Measurements from ENCODE around the gene PLCH2.
A peak's percentile ranks its signal among the peaks of the same experiment; 100 is the strongest.

Gene PLCH2

GRCh38 chr1:2480236-2480985 is 4.3 kb downstream of the PLCH2 start:
- H3K27me3 ChIP-seq (replicated peaks; ENCODE audit: control insufficient read depth, insufficient read depth, low read length), result peaks cover under 1% of the 10 kb centered on the region
- no peaks in the 10 kb centered on the region for H3K36me3 ChIP-seq (ENCODE audit: control insufficient read depth, insufficient read depth, low read length, severe bottlenecking)
- H3K4me1 ChIP-seq (ENCODE audit: control insufficient read depth, insufficient read depth, low read length), result no peaks in the 10 kb centered on the region
- H3K9ac ChIP-seq (ENCODE audit: low read length), result no peak overlapping the region
- H3K4me3 ChIP-seq (ENCODE audit: low read length), result no peak overlapping the region
- DNase-seq (ENCODE audit: low read depth), result no peak
- no peaks in the 10 kb centered on the region for H3K9me3 ChIP-seq (ENCODE audit: control insufficient read depth, low read length)

GRCh38 chr1:2480986-2481364 is 4.9 kb downstream of the PLCH2 start:
- Histone ChIP-seq H3K9ac (ENCODE audit: low read length) (no peak overlapping the region), H3K27me3 (replicated peaks; ENCODE audit: control insufficient read depth, insufficient read depth, low read length) (no peaks in the 10 kb centered on the region), H3K9me3 (ENCODE audit: control insufficient read depth, low read length) (no peaks in the 10 kb centered on the region), H3K4me3 (ENCODE audit: low read length) (no peak overlapping the region), H3K36me3 (ENCODE audit: control insufficient read depth, insufficient read depth, low read length, severe bottlenecking) (no peaks in the 10 kb centered on the region), H3K4me1 (ENCODE audit: control insufficient read depth, insufficient read depth, low read length) (no peaks in the 10 kb centered on the region)
- DNase-seq (ENCODE audit: low read depth), result no peak

DNA sequence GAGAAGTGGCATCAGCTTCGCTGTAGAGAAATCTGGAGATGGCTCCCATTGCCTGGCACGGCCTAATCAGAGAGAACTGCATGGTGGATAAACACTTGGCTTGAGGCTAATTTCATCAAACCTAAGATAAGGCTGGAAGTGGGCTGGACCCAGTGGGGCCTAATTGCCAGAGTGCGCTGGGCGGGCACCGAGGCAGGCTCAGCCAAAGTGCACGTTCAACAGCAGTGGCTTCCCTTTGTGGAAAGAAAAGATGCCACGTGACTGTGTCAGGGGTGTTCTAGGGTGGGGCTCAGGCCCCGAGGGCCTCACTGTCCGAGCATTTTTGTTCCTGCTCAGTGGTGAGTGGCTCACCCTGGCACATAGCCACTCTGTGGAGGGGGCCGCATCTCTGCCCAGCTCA is 5.8 kb downstream of the PLCH2 start:
- Histone ChIP-seq H3K36me3 (ENCODE audit: control insufficient read depth, insufficient read depth, low read length, severe bottlenecking) (no peaks in the 10 kb centered on the region), H3K9ac (ENCODE audit: low read length) (no peak overlapping the region), H3K27me3 (replicated peaks; ENCODE audit: control insufficient read depth, insufficient read depth, low read length) (no peaks in the 10 kb centered on the region), H3K4me1 (ENCODE audit: control insufficient read depth, insufficient read depth, low read length) (no peaks in the 10 kb centered on the region), H3K4me3 (ENCODE audit: low read length) (no peak overlapping the region), H3K9me3 (ENCODE audit: control insufficient read depth, low read length) (no peaks in the 10 kb centered on the region)
- peak; percentile 30 for DNase-seq (ENCODE audit: low read depth)

DNA sequence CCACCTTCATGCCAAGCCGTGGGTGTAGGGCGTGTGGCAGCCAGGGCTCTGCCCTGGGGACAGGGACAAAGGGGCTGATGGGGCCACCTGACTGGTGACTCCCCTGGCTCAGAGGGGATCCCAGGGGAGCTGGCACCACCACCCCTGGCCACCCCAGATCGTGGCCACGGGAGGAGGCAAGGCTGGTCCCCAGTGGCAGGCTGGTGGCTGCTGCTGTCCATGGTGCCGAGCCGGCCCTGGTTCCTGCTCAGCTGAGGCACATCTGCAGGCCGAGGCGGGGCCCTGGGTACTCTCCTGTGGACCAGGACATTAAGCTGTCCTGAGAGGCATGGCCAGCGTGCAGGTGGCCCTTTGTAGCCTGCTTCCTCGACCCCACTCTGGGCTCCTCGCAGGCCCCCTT is 6.5 kb downstream of the PLCH2 start:
- H3K4me3 ChIP-seq (ENCODE audit: low read length), result no peak overlapping the region
- H3K27me3 ChIP-seq (replicated peaks; ENCODE audit: control insufficient read depth, insufficient read depth, low read length), result no peaks in the 10 kb centered on the region
- no peaks in the 10 kb centered on the region for H3K4me1 ChIP-seq (ENCODE audit: control insufficient read depth, insufficient read depth, low read length)
- H3K9me3 ChIP-seq (ENCODE audit: control insufficient read depth, low read length), result peaks cover 1% of the 10 kb centered on the region
- DNase-seq (ENCODE audit: low read depth), result peak; percentile 23
- H3K9ac ChIP-seq (ENCODE audit: low read length), result no peak overlapping the region
- H3K36me3 ChIP-seq (ENCODE audit: control insufficient read depth, insufficient read depth, low read length, severe bottlenecking), result no peaks in the 10 kb centered on the region

DNA sequence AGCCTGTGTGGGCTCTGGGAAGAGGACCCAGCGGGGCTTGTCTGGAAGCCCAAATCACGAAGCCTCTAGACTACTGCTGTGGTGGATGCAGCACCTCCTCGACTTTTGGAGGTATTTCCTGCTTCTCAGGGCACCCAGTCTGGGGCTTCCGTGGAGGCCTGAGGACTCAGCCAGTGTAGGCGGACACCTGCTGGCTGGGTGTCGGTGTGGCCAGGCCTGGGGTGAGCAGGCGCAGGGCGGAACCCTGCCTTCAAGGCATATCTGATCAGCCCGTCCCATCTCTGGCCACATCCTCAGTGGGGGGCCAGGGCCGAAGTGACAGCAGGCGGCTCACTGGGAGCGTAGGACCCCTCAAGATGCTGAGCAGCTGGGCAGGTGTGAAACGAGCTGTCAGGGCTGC is 6.9 kb downstream of the PLCH2 start:
- no peak for DNase-seq (ENCODE audit: low read depth)
- Histone ChIP-seq H3K9me3 (ENCODE audit: control insufficient read depth, low read length) (peaks cover 6% of the 10 kb centered on the region), H3K9ac (ENCODE audit: low read length) (no peak overlapping the region), H3K27me3 (replicated peaks; ENCODE audit: control insufficient read depth, insufficient read depth, low read length) (no peaks in the 10 kb centered on the region), H3K4me3 (ENCODE audit: low read length) (no peak overlapping the region), H3K36me3 (ENCODE audit: control insufficient read depth, insufficient read depth, low read length, severe bottlenecking) (no peaks in the 10 kb centered on the region), H3K4me1 (ENCODE audit: control insufficient read depth, insufficient read depth, low read length) (no peaks in the 10 kb centered on the region)

GRCh38 chr1:2483970-2484369 is 7.9 kb downstream of the PLCH2 start:
- Histone ChIP-seq H3K9me3 (ENCODE audit: control insufficient read depth, low read length) (peaks cover 15% of the 10 kb centered on the region), H3K4me1 (ENCODE audit: control insufficient read depth, insufficient read depth, low read length) (no peaks in the 10 kb centered on the region), H3K36me3 (ENCODE audit: control insufficient read depth, insufficient read depth, low read length, severe bottlenecking) (no peaks in the 10 kb centered on the region), H3K4me3 (ENCODE audit: low read length) (no peak overlapping the region), H3K27me3 (replicated peaks; ENCODE audit: control insufficient read depth, insufficient read depth, low read length) (no peaks in the 10 kb centered on the region), H3K9ac (ENCODE audit: low read length) (no peak overlapping the region)
- DNase-seq (ENCODE audit: low read depth), result no peak

DNA sequence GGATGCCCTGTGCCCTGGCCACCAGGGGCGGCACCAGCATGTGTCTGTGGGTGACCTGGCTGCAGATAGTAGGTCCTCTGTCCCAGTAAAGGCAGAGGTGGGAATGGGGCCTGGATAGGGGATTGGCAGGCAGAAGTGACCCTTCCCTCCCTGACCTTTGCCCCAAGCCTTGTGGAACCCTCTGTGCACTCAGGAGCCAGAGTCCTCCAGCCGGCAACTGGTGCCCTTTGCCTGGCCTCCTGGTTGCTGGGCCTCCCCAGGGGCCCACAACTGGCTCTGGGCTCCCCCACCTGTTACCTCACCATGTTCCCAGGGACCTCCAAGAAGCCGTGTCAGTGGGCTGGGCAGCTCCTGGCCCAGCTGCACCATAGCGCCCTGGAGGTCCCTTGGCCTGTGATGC is 10.0 kb downstream of the PLCH2 start:
- no peak overlapping the region for H3K9ac ChIP-seq (ENCODE audit: low read length)
- no peaks in the 10 kb centered on the region for H3K4me1 ChIP-seq (ENCODE audit: control insufficient read depth, insufficient read depth, low read length)
- no peak overlapping the region for H3K4me3 ChIP-seq (ENCODE audit: low read length)
- no peaks in the 10 kb centered on the region for H3K27me3 ChIP-seq (replicated peaks; ENCODE audit: control insufficient read depth, insufficient read depth, low read length)
- no peaks in the 10 kb centered on the region for H3K36me3 ChIP-seq (ENCODE audit: control insufficient read depth, insufficient read depth, low read length, severe bottlenecking)
- H3K9me3 ChIP-seq (ENCODE audit: control insufficient read depth, low read length), result peaks cover 20% of the 10 kb centered on the region
- DNase-seq (ENCODE audit: low read depth), result no peak

DNA sequence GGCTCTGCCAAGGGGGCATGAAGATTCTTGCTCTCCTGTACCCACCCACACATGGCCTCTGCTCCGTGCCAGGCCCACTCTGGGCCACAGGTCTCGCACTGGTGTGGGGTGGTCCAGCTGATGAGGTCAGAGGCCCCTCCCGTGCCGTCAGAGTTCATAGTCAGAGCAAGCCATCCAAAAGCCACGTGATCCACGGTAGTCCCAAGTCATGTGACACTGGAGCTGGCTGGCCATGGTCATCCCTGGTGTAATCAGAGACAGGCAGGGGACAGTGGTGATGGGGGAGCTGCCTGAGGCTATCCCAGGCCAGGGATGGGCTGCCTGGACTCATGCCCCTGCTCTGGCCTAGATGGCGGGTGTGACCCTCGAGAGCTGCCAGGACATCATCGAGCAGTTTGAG is 10.5 kb downstream of the PLCH2 start:
- Histone ChIP-seq H3K9me3 (ENCODE audit: control insufficient read depth, low read length) (peaks cover 20% of the 10 kb centered on the region), H3K27me3 (replicated peaks; ENCODE audit: control insufficient read depth, insufficient read depth, low read length) (peaks cover 2% of the 10 kb centered on the region), H3K36me3 (ENCODE audit: control insufficient read depth, insufficient read depth, low read length, severe bottlenecking) (no peaks in the 10 kb centered on the region), H3K9ac (ENCODE audit: low read length) (no peak overlapping the region), H3K4me3 (ENCODE audit: low read length) (no peak overlapping the region), H3K4me1 (ENCODE audit: control insufficient read depth, insufficient read depth, low read length) (no peaks in the 10 kb centered on the region)
- no peak for DNase-seq (ENCODE audit: low read depth)

DNA sequence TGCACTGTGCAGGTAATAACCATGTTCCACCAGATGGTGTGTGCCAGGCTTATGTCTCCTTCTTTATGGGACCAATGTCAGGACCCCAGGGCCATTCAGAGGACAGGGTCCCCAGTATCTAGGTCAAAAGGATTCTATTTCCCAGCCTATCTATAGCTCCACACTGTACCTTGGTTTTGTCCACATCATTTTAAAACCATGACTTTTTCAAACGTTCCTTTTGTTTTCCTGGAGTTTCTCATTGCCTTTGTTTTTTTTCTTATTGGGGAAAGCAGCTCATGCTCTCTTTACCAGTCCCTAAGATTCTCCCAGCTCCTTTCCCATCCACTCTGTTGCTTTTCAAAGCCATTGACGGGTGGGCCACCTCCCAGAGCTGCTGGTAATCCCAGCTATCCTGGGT is 12.6 kb downstream of the PLCH2 start:
- Histone ChIP-seq H3K9me3 (ENCODE audit: control insufficient read depth, low read length) (peaks cover 20% of the 10 kb centered on the region), H3K4me3 (ENCODE audit: low read length) (no peak overlapping the region), H3K27me3 (replicated peaks; ENCODE audit: control insufficient read depth, insufficient read depth, low read length) (peaks cover 23% of the 10 kb centered on the region), H3K36me3 (ENCODE audit: control insufficient read depth, insufficient read depth, low read length, severe bottlenecking) (no peaks in the 10 kb centered on the region), H3K4me1 (ENCODE audit: control insufficient read depth, insufficient read depth, low read length) (no peaks in the 10 kb centered on the region), H3K9ac (ENCODE audit: low read length) (no peak overlapping the region)
- DNase-seq (ENCODE audit: low read depth), result no peak

- no peak for DNase-seq (ENCODE audit: low read depth)
- peaks cover 20% of the 10 kb centered on the region for H3K9me3 ChIP-seq (ENCODE audit: control insufficient read depth, low read length)
- no peaks in the 10 kb centered on the region for H3K4me1 ChIP-seq (ENCODE audit: control insufficient read depth, insufficient read depth, low read length)
- no peaks in the 10 kb centered on the region for H3K36me3 ChIP-seq (ENCODE audit: control insufficient read depth, insufficient read depth, low read length, severe bottlenecking)
- no peak overlapping the region for H3K4me3 ChIP-seq (ENCODE audit: low read length)
- H3K27me3 ChIP-seq (replicated peaks; ENCODE audit: control insufficient read depth, insufficient read depth, low read length), result peaks cover 31% of the 10 kb centered on the region
- no peak overlapping the region for H3K9ac ChIP-seq (ENCODE audit: low read length)
Measured at GRCh38 chr1:2489615-2490014, 13.5 kb downstream of the PLCH2 start.

GRCh38 chr1:2492091-2492490 is 16.0 kb downstream of the PLCH2 start:
- DNase-seq (ENCODE audit: low read depth), result no peak
- Histone ChIP-seq H3K27me3 (replicated peaks; ENCODE audit: control insufficient read depth, insufficient read depth, low read length) (peaks cover 35% of the 10 kb centered on the region), H3K4me1 (ENCODE audit: control insufficient read depth, insufficient read depth, low read length) (no peaks in the 10 kb centered on the region), H3K9ac (ENCODE audit: low read length) (no peak overlapping the region), H3K36me3 (ENCODE audit: control insufficient read depth, insufficient read depth, low read length, severe bottlenecking) (no peaks in the 10 kb centered on the region), H3K9me3 (ENCODE audit: control insufficient read depth, low read length) (peaks cover 20% of the 10 kb centered on the region), H3K4me3 (ENCODE audit: low read length) (no peak overlapping the region)

DNA sequence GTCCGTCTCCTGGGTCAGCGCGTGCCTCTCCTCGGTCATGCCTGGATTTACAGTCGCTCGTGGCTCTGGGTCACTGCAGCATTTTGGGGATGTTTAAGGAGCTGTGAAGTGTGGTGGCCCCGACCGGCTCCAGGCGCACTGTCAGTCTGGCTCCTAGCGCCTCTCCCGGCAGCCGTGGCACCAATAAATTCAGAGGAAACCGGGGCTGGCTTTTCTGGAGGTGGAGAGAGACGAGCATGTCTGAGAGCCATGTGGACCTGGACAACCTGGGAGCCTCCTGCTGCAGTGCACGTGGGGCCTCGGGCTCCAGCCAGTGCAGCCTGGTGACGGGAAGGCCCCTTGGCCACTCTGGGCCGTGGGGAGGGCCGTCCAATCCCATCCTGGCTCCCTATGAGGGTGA is 17.1 kb downstream of the PLCH2 start:
- Histone ChIP-seq H3K9ac (ENCODE audit: low read length) (no peak overlapping the region), H3K36me3 (ENCODE audit: control insufficient read depth, insufficient read depth, low read length, severe bottlenecking) (no peaks in the 10 kb centered on the region), H3K9me3 (ENCODE audit: control insufficient read depth, low read length) (peaks cover 13% of the 10 kb centered on the region), H3K4me3 (ENCODE audit: low read length) (no peak overlapping the region), H3K27me3 (replicated peaks; ENCODE audit: control insufficient read depth, insufficient read depth, low read length) (peaks cover 38% of the 10 kb centered on the region), H3K4me1 (ENCODE audit: control insufficient read depth, insufficient read depth, low read length) (no peaks in the 10 kb centered on the region)
- DNase-seq (ENCODE audit: low read depth), result no peak

Data from adipocyte (in vitro differentiated cells).